DOHH2 (cell line): Measurements from ENCODE around the gene NPM1.
"Not testable (repeated sequence)": the region's sequence is repeated elsewhere in the genome, so short reads cannot be mapped to it uniquely, and the experiment has no call there.

Experiments
- H3F3A ChIP-seq: fragments of 200-600 bp; sonication (generic), shearing (Covaris generic); 2 replicates; pipeline ENCODE4 v1.6.0; 2016; ENCODE audit warnings: antibody characterized with exemption, mild to moderate bottlenecking; ENCODE audit not compliant: control insufficient read depth, insufficient read depth
- H3K27ac ChIP-seq: fragments of 200-600 bp; sonication (generic); 2 replicates; pipeline ENCODE4 v1.5.1; 2014; ENCODE audit warnings: low read depth, mild to moderate bottlenecking, low read length, moderate library complexity
- H3K27me3 ChIP-seq: fragments of 200-600 bp; sonication (generic); 2 replicates; pipeline ENCODE4 v1.6.1; 2014; ENCODE audit warnings: mild to moderate bottlenecking, low read length, mixed read lengths; ENCODE audit not compliant: control insufficient read depth
- H3K36me3 ChIP-seq: fragments of 200-600 bp; sonication (generic); 2 replicates; pipeline ENCODE4 v1.6.1; 2014; ENCODE audit warnings: mild to moderate bottlenecking, low read length, moderate library complexity, mixed read lengths; ENCODE audit not compliant: control insufficient read depth
- H3K4me1 ChIP-seq: fragments of 200-600 bp; sonication (generic); 2 replicates; pipeline ENCODE4 v1.6.1; 2014; ENCODE audit warnings: mild to moderate bottlenecking, low read length, mixed read lengths; ENCODE audit not compliant: control insufficient read depth
- H3K4me2 ChIP-seq: fragments of 200-600 bp; sonication (generic); 2 replicates; pipeline ENCODE4 v1.6.0; 2014; ENCODE audit warnings: mild to moderate bottlenecking, low read length, moderate library complexity
- H3K4me3 ChIP-seq: fragments of 200-600 bp; sonication (generic); 2 replicates; pipeline ENCODE4 v1.5.1; 2014; ENCODE audit warnings: mild to moderate bottlenecking, low read length, mixed read lengths
- H3K79me2 ChIP-seq: fragments of 200-600 bp; sonication (generic); 2 replicates; pipeline ENCODE4 v1.6.1; 2014; ENCODE audit warnings: mild to moderate bottlenecking, low read length, mixed read lengths; ENCODE audit not compliant: control insufficient read depth
- H3K9me2 ChIP-seq: fragments of 200-600 bp; sonication (generic); replicated peaks from 2 replicates; pipeline ENCODE4 v1.6.1; 2014; ENCODE audit warnings: mild to moderate bottlenecking, low read length, mixed read lengths; ENCODE audit not compliant: control insufficient read depth
- H3K9me3 ChIP-seq: fragments of 200-600 bp; sonication (generic); 2 replicates; pipeline ENCODE4 v1.6.1; 2014; ENCODE audit warnings: antibody characterized with exemption, low read length, mixed read lengths; ENCODE audit not compliant: control insufficient read depth, insufficient read depth
- H4K20me1 ChIP-seq: fragments of 200-600 bp; sonication (generic); 2 replicates; pipeline ENCODE4 v1.6.0; 2014; ENCODE audit warnings: low read depth, mild to moderate bottlenecking, antibody characterized with exemption, low read length, moderate library complexity; ENCODE audit not compliant: control insufficient read depth, insufficient read depth
- CTCF ChIP-seq: fragments of 200-600 bp; sonication (generic); IDR thresholded peaks from one replicate; pipeline ENCODE4 v1.5.1; 2014; ENCODE audit warnings: antibody characterized with exemption, mild to moderate bottlenecking, low read depth, low read length; ENCODE audit not compliant: poor library complexity, severe bottlenecking
- EZH2phosphoT487 ChIP-seq: fragments of 200-600 bp; sonication (generic); IDR thresholded peaks from 2 replicates; pipeline ENCODE4 v1.6.1; 2017; ENCODE audit warnings: borderline replicate concordance, mild to moderate bottlenecking, antibody characterized with exemption, low read length, moderate library complexity, mixed read lengths

NPM1 gene

GRCh38 chr5:171392585-171393159 lies 5.0 kb downstream of the NPM1 start:
- H3K9me3 ChIP-seq, result no peaks in the 10 kb centered on the region
- peaks cover 94% of the 10 kb centered on the region for H4K20me1 ChIP-seq
- H3K36me3 ChIP-seq, result peaks cover 100% of the 10 kb centered on the region
- no peak for TF ChIP-seq CTCF
- TF ChIP-seq EZH2phosphoT487, result no peak
- H3K79me2 ChIP-seq, result peaks cover 100% of the 10 kb centered on the region
- no peak overlapping the region for H3K27ac ChIP-seq
- no peaks in the 10 kb centered on the region for H3K9me2 ChIP-seq
- no peak overlapping the region for H3K4me2 ChIP-seq
- peaks cover 80% of the 10 kb centered on the region for H3F3A ChIP-seq
- H3K4me1 ChIP-seq, result peaks cover 50% of the 10 kb centered on the region
- H3K4me3 ChIP-seq, result no peak overlapping the region
- H3K27me3 ChIP-seq, result no peaks in the 10 kb centered on the region

DNA sequence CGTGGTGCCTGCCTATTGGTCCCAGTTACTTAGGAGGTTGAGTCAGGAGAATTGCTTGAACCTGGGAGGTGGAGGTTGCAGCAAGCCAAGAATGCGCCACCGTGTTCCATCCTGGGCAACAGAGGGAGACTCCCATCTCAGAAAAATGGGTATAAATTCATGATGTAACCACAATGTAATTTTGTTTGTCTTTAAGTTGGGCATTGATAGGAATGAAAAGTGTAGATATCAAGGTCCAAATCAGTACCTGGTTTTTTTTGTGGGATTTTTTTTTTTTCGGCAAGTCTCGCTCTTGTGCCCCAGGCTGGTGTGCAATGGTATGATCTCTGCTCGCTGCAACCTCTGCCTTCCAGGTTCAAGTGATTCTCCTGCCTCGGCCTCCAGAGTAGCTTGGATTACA lies 7.4 kb downstream of the NPM1 start:
- no peaks in the 10 kb centered on the region for H3K27me3 ChIP-seq
- H3K27ac ChIP-seq, result no peak overlapping the region
- H4K20me1 ChIP-seq, result peaks cover 96% of the 10 kb centered on the region
- H3K4me1 ChIP-seq, result peaks cover 43% of the 10 kb centered on the region
- no peak overlapping the region for H3K4me3 ChIP-seq
- H3K9me3 ChIP-seq, result no peaks in the 10 kb centered on the region
- H3K79me2 ChIP-seq, result peaks cover 100% of the 10 kb centered on the region
- H3K36me3 ChIP-seq, result peaks cover 100% of the 10 kb centered on the region
- no peaks in the 10 kb centered on the region for H3K9me2 ChIP-seq
- peaks cover 91% of the 10 kb centered on the region for H3F3A ChIP-seq
- TF ChIP-seq CTCF (no peak), EZH2phosphoT487 (no peak)
- no peak overlapping the region for H3K4me2 ChIP-seq

GRCh38 chr5:171396583-171396982 lies 8.9 kb downstream of the NPM1 start:
- peaks cover 100% of the 10 kb centered on the region for H3K36me3 ChIP-seq
- H3K4me2 ChIP-seq, H3K27me3 ChIP-seq, H3K9me3 ChIP-seq, H3K9me2 ChIP-seq, H3K4me3 ChIP-seq, H3K27ac ChIP-seq: not testable (repeated sequence)
- H3F3A ChIP-seq, result peaks cover 92% of the 10 kb centered on the region
- H3K4me1 ChIP-seq, result peaks cover 28% of the 10 kb centered on the region
- H4K20me1 ChIP-seq, result peaks cover 96% of the 10 kb centered on the region
- H3K79me2 ChIP-seq, result peaks cover 100% of the 10 kb centered on the region

GRCh38 chr5:171397190-171397589 lies 9.5 kb downstream of the NPM1 start:
- no peaks in the 10 kb centered on the region for H3K27me3 ChIP-seq
- H4K20me1 ChIP-seq, result peaks cover 92% of the 10 kb centered on the region
- H3K4me3 ChIP-seq, result no peak overlapping the region
- H3K4me2 ChIP-seq, result no peak overlapping the region
- peaks cover 90% of the 10 kb centered on the region for H3F3A ChIP-seq
- peaks cover 23% of the 10 kb centered on the region for H3K4me1 ChIP-seq
- H3K9me2 ChIP-seq, result no peaks in the 10 kb centered on the region
- TF ChIP-seq CTCF (no peak), EZH2phosphoT487 (no peak)
- no peaks in the 10 kb centered on the region for H3K9me3 ChIP-seq
- H3K27ac ChIP-seq, result no peak overlapping the region
- peaks cover 96% of the 10 kb centered on the region for H3K79me2 ChIP-seq
- peaks cover 99% of the 10 kb centered on the region for H3K36me3 ChIP-seq
